ENCODE data around the gene CERKL.

Gene CERKL

GRCh38 chr2:181632733-181633401 is 24.0 kb downstream of the CERKL start:
- no peak for TF ChIP-seq CTCF (IDR thresholded peaks at IDR 0.05; ENCODE audit: control extremely low read depth, extremely low read depth, low read depth, missing control alignments)
- no peak for DNase-seq (ENCODE audit: extremely low spot score)
- ChIA-PET CTCF (interaction anchor here (0.7 to 1.5 kb wide), 6 partner anchors 9 to 528 kb away, joined by 3 to 5 read pairs (median 4); no protein-coding TSS in a partner anchor), POLR2A (interaction anchor here (0.5 kb wide), 1 partner anchor 115 kb away, joined by 4 read pairs; no protein-coding TSS in a partner anchor)

GRCh38 chr2:181628590-181629585 is 28.0 kb downstream of the CERKL start:
- POLR2A ChIA-PET = no interaction called here

GRCh38 chr2:181627545-181627944 is 29.4 kb downstream of the CERKL start:
- POLR2A ChIA-PET = no interaction called here
- TF ChIP-seq CTCF (IDR thresholded peaks at IDR 0.05; ENCODE audit: control extremely low read depth, extremely low read depth, low read depth, missing control alignments) = no peak
- CTCF ChIA-PET = interaction anchor here (1.0 to 1.3 kb wide), 3 partner anchors 14 to 86 kb away, joined by 3 to 4 read pairs (median 3); no protein-coding TSS in a partner anchor
- DNase-seq (ENCODE audit: extremely low spot score) = no peak

More at GRCh38 chr2:181628590-181629585, 28.0 kb downstream of the CERKL start:
- DNase-seq (ENCODE audit: extremely low spot score) = no peak
- CTCF ChIA-PET = interaction anchor here (1.0 to 1.3 kb wide), 3 partner anchors 15 to 85 kb away, joined by 3 to 4 read pairs (median 3); no protein-coding TSS in a partner anchor
- no peak for TF ChIP-seq CTCF (IDR thresholded peaks at IDR 0.05; ENCODE audit: control extremely low read depth, extremely low read depth, low read depth, missing control alignments)

- TF ChIP-seq CTCF (IDR thresholded peaks at IDR 0.05; ENCODE audit: control extremely low read depth, extremely low read depth, low read depth, missing control alignments) = no peak
- CTCF ChIA-PET = interaction anchor here (1.0 kb wide), 1 partner anchor 15 kb away, joined by 3 read pairs; no protein-coding TSS in a partner anchor
- no peak for DNase-seq (ENCODE audit: extremely low spot score)
- POLR2A ChIA-PET = no interaction called here
Observed at GRCh38 chr2:181626671-181627070, 30.2 kb downstream of the CERKL start.

GRCh38 chr2:181623159-181623558 is 33.7 kb downstream of the CERKL start:
- ChIA-PET POLR2A (no interaction called here), CTCF (interaction anchor here (1.0 kb wide), 1 partner anchor 27 kb away, joined by 3 read pairs; no protein-coding TSS in a partner anchor)
- no peak for DNase-seq (ENCODE audit: extremely low spot score)
- no peak for TF ChIP-seq CTCF (IDR thresholded peaks at IDR 0.05; ENCODE audit: control extremely low read depth, extremely low read depth, low read depth, missing control alignments)

All from GM10248 (cell line).